OCI-LY7 (cell line): ENCODE data around the gene KANK2. TPM values are rescaled to one million over a fixed set of nuclear protein-coding genes. Genes with fewer than 3 reads are reported as not detected.

ENCODE experiments used
- BruUV-seq: library from RNA; stranded (reverse); fragments of 400-500 nt; replicated peaks from 2 replicates; lab custom pipeline; 2021; lab: Mats Ljungman, UMichigan
- CTCF ChIA-PET: fragments of 300-600 bp; sonication (Branson Sonifier 250); formaldehyde crosslinking; loops from one replicate; lab custom pipeline; 2022; ENCODE audit warnings: antibody characterized with exemption; ENCODE audit not compliant: unreplicated experiment; lab: Charles Lee
- POLR2A ChIA-PET: fragments of 300-600 bp; sonication (Branson Sonifier 250); formaldehyde crosslinking; loops from one replicate; lab custom pipeline; 2022; ENCODE audit warnings: antibody characterized with exemption; lab: Charles Lee
- DNase-seq: peaks from one replicate; pipeline ENCODE4 v3.0.0-alpha.2; 2015; ENCODE audit warnings: low spot score
- H2AFZ ChIP-seq: fragments of 200-600 bp; sonication (generic), shearing (Covaris generic); 2 replicates; pipeline ENCODE4 v1.6.1; 2014; ENCODE audit warnings: mild to moderate bottlenecking, antibody characterized with exemption, low read length, moderate library complexity
- H3K27ac ChIP-seq: fragments of 200-600 bp; sonication (generic); 2 replicates; pipeline ENCODE4 v1.5.1; 2014; ENCODE audit warnings: mixed run types, low read depth, mild to moderate bottlenecking, moderate library complexity, low read length, inconsistent platforms; ENCODE audit not compliant: poor library complexity, severe bottlenecking
- H3K36me3 ChIP-seq: fragments of 200-600 bp; sonication (generic); 2 replicates; pipeline ENCODE4 v1.6.1; 2014; ENCODE audit warnings: mild to moderate bottlenecking, antibody characterized with exemption, low read length, moderate library complexity, mixed read lengths; ENCODE audit not compliant: insufficient read depth
- H3K4me1 ChIP-seq: fragments of 200-600 bp; sonication (generic); 2 replicates; pipeline ENCODE4 v1.5.1; 2014; ENCODE audit warnings: mild to moderate bottlenecking, low read length; ENCODE audit not compliant: insufficient read depth, poor library complexity, severe bottlenecking
- H3K4me2 ChIP-seq: fragments of 200-600 bp; sonication (generic); 2 replicates; pipeline ENCODE4 v1.6.1; 2014; ENCODE audit warnings: mild to moderate bottlenecking, low read length
- H3K4me3 ChIP-seq: fragments of 200-600 bp; sonication (generic); 2 replicates; pipeline ENCODE4 v1.5.1; 2014; ENCODE audit warnings: mild to moderate bottlenecking, low read depth, low read length; ENCODE audit not compliant: poor library complexity, severe bottlenecking
- H3K79me2 ChIP-seq: fragments of 200-600 bp; sonication (generic); 2 replicates; pipeline ENCODE4 v1.6.1; 2016; ENCODE audit warnings: low read depth, mild to moderate bottlenecking, low read length, moderate library complexity, mixed read lengths; ENCODE audit not compliant: insufficient read depth
- H3K9me2 ChIP-seq: fragments of 200-600 bp; sonication (generic); 2 replicates; pipeline ENCODE4 v1.6.1; 2016; ENCODE audit warnings: mild to moderate bottlenecking, low read length, mixed read lengths; ENCODE audit not compliant: insufficient read depth
- H3K9me3 ChIP-seq: fragments of 200-600 bp; sonication (generic); 2 replicates; pipeline ENCODE4 v1.6.1; 2014; ENCODE audit warnings: mild to moderate bottlenecking, mixed run types, low read length, mixed read lengths
- H4K20me1 ChIP-seq: fragments of 200-600 bp; sonication (generic); 2 replicates; pipeline ENCODE4 v1.6.1; 2014; ENCODE audit warnings: mild to moderate bottlenecking, antibody characterized with exemption, low read length, moderate library complexity, mixed read lengths; ENCODE audit not compliant: insufficient read depth
- EZH2phosphoT487 ChIP-seq: fragments of 200-600 bp; sonication (generic); IDR thresholded peaks from 2 replicates; pipeline ENCODE4 v1.6.1; 2018; ENCODE audit warnings: low read depth, borderline replicate concordance, mild to moderate bottlenecking, mixed run types, antibody characterized with exemption, low read length, moderate library complexity, mixed read lengths
- intact Hi-C: fragments of 100-400 bp; cut with micrococcal nuclease; formaldehyde crosslinking; loops from one replicate; pipeline ENCODE4 v1.10.0; 2022; ENCODE audit not compliant: unreplicated experiment
- total RNA-seq, 2 experiments: library from RNA; depleted of rRNA in 1 of 2; stranded (reverse); fragments of >200 nt in 1 of 2; shearing (Covaris generic) in 1 of 2; gene quantifications; 2 replicates each; pipeline ENCODE4 v1.2.3, GENCODE V29; 2014 to 2022
- TF ChIP-seq, protein P1 (sequence below): fragments of 200-600 bp; sonication (generic); conservative IDR thresholded peaks from 2 replicates; pipeline ENCODE4 v1.5.1; 2014; ENCODE audit warnings: mild to moderate bottlenecking, antibody characterized with exemption, low read length, moderate library complexity, mixed read lengths

The KANK2 gene
- total RNA-seq, 2 experiments from 2014 or later: 174 to 186 TPM

DNA sequence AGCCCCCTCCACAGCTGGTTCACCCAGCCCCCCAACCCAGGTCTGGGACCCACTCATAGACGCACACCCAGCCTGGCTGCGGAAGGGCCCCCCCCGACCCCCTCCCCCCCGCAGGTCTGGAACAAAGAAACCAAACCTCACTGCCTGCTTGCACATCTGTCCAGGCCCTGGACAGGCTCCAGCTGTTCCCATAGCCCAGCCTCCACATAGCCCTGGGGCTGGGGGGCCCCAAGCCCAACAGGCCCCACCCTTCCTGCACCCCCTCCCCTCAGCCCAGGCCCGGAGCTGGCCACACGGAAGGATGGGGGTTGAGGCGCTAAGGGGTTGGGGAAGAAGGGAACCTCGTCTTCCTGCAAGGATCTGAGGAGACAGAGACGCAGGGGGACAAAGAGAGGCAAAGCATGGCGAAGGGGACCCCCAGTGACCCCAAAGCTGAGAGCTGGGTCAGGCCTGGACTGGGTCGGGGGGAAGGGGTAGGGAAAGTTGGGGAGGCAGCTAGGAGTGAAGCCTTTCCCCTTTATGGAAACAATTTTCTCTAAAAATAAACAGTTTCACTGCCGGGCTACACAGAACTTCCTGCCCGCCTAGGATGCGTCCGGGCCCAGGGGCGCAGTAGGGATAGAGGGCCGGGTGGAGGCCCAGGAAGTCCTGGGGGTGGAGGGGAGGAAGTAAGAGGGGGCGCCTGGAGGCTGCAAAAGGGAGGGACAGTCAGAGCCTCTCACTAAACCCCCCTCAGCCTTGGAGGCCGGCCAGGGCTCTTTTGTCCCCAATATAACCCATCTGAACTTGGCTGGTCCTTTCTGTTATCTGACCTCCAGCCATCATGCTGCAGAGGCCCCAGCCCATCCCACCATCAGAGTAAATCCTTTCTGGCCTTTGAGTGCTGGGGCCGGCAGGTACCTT, 2.4 kb downstream of the KANK2 start:
- peak overlapping the region; percentile 95 for H3K27ac ChIP-seq
- ChIA-PET CTCF (no interaction called here), POLR2A (interaction anchor here (0.5 to 1.0 kb wide), 2 partner anchors 25 to 320 kb away, joined by 3 to 4 read pairs; no protein-coding TSS in a partner anchor)
- peak overlapping the region; percentile 99 for H3K4me2 ChIP-seq
- TF ChIP-seq EZH2phosphoT487: no peak
- TF ChIP-seq, protein P1, sequence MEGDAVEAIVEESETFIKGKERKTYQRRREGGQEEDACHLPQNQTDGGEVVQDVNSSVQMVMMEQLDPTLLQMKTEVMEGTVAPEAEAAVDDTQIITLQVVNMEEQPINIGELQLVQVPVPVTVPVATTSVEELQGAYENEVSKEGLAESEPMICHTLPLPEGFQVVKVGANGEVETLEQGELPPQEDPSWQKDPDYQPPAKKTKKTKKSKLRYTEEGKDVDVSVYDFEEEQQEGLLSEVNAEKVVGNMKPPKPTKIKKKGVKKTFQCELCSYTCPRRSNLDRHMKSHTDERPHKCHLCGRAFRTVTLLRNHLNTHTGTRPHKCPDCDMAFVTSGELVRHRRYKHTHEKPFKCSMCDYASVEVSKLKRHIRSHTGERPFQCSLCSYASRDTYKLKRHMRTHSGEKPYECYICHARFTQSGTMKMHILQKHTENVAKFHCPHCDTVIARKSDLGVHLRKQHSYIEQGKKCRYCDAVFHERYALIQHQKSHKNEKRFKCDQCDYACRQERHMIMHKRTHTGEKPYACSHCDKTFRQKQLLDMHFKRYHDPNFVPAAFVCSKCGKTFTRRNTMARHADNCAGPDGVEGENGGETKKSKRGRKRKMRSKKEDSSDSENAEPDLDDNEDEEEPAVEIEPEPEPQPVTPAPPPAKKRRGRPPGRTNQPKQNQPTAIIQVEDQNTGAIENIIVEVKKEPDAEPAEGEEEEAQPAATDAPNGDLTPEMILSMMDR: no peak
- no TSS peak for BruUV-seq
- H3K4me1 ChIP-seq: peaks cover 79% of the 10 kb centered on the region
- no peaks in the 10 kb centered on the region for H4K20me1 ChIP-seq
- H3K79me2 ChIP-seq: peaks cover 46% of the 10 kb centered on the region
- peak overlapping the region; percentile 97 for H3K4me3 ChIP-seq
- peak; percentile 68 for DNase-seq
- no peaks in the 10 kb centered on the region for H3K9me2 ChIP-seq
- H3K36me3 ChIP-seq: peaks cover 51% of the 10 kb centered on the region
- intact Hi-C loops: loop anchor here (5.0 to 10.0 kb wide), 3 partner anchors 148 to 540 kb away; partner anchors contain the start of gene ILF3
- no peak overlapping the region for H2AFZ ChIP-seq
- no peaks in the 10 kb centered on the region for H3K9me3 ChIP-seq

DNA sequence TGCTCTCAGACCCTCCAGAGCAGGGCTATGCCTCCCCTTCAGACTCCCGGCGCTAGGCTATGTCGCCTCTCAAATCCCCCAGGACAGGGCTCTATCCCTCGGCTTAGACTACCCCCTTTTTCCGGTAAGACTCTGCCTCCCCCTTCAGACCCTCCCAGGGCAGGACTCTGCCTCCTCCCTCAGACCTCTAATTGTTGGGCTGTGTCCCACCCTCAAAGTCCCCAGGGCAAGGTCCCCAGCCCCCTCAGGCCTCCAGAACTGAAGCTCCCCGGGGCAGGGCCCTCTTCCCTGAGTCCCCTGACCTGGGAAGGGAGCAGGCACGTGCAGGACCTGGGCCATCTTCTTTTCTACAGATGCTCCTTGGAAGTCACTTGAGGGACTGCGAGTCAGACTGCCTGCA, 3.2 kb downstream of the KANK2 start:
- Histone ChIP-seq H3K79me2 (peaks cover 53% of the 10 kb centered on the region), H3K36me3 (peaks cover 58% of the 10 kb centered on the region), H3K4me1 (peaks cover 81% of the 10 kb centered on the region), H3K4me2 (peak overlapping the region; percentile 99), H3K27ac (peak overlapping the region; percentile 95), H3K4me3 (peak overlapping the region; percentile 97), H4K20me1 (no peaks in the 10 kb centered on the region), H2AFZ (no peak overlapping the region), H3K9me3 (no peaks in the 10 kb centered on the region), H3K9me2 (no peaks in the 10 kb centered on the region)
- ChIA-PET POLR2A (interaction anchor here (0.5 to 1.0 kb wide), 2 partner anchors 26 to 320 kb away, joined by 3 to 4 read pairs; no protein-coding TSS in a partner anchor), CTCF (no interaction called here)
- no peak for TF ChIP-seq EZH2phosphoT487
- TF ChIP-seq, protein P1: no peak
- intact Hi-C loops: loop anchor here (5.0 to 10.0 kb wide), 3 partner anchors 147 to 539 kb away; partner anchors contain the start of gene ILF3
- BruUV-seq: no TSS peak
- DNase-seq: no peak
